HFFc6 (cell line): ENCODE measurements around the gene PRODH. TPM values are rescaled to one million over a fixed set of nuclear protein-coding genes. Genes with fewer than 3 reads are reported as not detected.
"Not testable (repeated sequence)": the region's sequence is repeated elsewhere in the genome, so short reads cannot be mapped to it uniquely, and the experiment has no call there.

Experiments used
- DNase-seq: peaks from one replicate; pipeline ENCODE4 v3.0.0-alpha.2; 2018
- H3K27ac Mint-ChIP-seq: 2 replicates; pipeline ENCODE4 v1.8.0; 2020; ENCODE audit warnings: mild to moderate bottlenecking, mixed read lengths
- H3K27me3 Mint-ChIP-seq: 2 replicates; pipeline ENCODE4 v1.8.0; 2021; ENCODE audit warnings: mild to moderate bottlenecking, moderate library complexity, mixed read lengths; ENCODE audit not compliant: insufficient read depth
- H3K36me3 Mint-ChIP-seq: 2 replicates; pipeline ENCODE4 v1.8.0; 2021; ENCODE audit warnings: low read depth, mixed read lengths
- H3K4me1 Mint-ChIP-seq: 2 replicates; pipeline ENCODE4 v1.8.0; 2020; ENCODE audit warnings: low read depth, mixed read lengths
- H3K4me3 Mint-ChIP-seq: 2 replicates; pipeline ENCODE4 v1.8.0; 2020; ENCODE audit warnings: mild to moderate bottlenecking, moderate library complexity, mixed read lengths
- H3K9me3 Mint-ChIP-seq: 2 replicates; pipeline ENCODE4 v1.8.0; 2020; ENCODE audit warnings: mild to moderate bottlenecking, mixed read lengths
- total RNA-seq, 6 experiments: library from RNA; stranded (reverse); fragmentation: NEBNext Ultra II Directional; extraction: Animal tissue kit (Norgen Biotek cat#: 25700); gene quantifications; 2 replicates in 1 of 6; 3 replicates in 5 of 6; pipeline ENCODE4 v1.2.3, GENCODE V29; 2021
- TF ChIP-seq, protein P1 (sequence below): fragments of 200-600 bp; sonication (generic); IDR thresholded peaks from 2 replicates; pipeline ENCODE4 v1.5.0; 2021; ENCODE audit warnings: antibody characterized with exemption, mild to moderate bottlenecking

Gene PRODH
- total RNA-seq, 6 experiments from 2014 or later = not detected

DNA sequence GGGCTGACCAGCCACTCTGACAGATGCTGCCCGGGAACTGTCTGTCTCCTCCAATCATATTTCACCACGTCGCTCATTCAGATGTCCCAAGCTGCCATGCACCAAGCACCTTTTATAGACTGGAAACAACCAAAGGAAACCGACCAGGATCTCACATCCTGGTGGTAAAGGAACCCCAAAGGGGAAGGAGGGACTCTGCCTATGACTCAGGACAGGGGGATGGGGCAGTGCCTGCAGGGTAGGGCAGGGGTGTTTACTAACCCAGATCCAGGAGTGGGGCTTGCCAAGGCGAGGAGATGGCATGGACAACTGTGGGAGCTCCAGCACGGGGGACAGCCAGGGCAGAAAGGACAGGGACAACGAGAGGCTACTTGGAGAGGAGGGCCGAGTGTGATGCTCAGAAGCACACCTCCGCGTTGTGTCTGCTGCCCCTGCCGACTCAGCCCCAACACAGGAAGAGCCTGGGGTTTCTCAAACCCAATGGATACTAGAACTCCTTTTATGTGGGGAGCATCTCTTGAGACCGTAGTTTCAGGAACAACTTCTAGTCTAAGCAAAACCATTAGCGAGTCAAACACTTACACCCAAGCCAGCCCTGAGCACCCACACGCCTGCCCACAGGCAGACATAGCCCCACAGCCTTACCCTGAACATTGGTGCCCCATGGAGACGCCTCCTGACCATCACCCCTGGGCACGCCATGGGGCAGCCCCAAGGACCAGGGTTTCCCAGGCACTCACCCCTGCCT lies 4.0 kb downstream of the PRODH start:
- Mint-ChIP-seq H3K27me3 (no peaks in the 10 kb centered on the region), H3K9me3 (no peaks in the 10 kb centered on the region), H3K4me1 (no peaks in the 10 kb centered on the region), H3K27ac (no peak overlapping the region), H3K36me3 (no peaks in the 10 kb centered on the region), H3K4me3 (no peak overlapping the region)
- no peak for DNase-seq
- TF ChIP-seq, protein P1, sequence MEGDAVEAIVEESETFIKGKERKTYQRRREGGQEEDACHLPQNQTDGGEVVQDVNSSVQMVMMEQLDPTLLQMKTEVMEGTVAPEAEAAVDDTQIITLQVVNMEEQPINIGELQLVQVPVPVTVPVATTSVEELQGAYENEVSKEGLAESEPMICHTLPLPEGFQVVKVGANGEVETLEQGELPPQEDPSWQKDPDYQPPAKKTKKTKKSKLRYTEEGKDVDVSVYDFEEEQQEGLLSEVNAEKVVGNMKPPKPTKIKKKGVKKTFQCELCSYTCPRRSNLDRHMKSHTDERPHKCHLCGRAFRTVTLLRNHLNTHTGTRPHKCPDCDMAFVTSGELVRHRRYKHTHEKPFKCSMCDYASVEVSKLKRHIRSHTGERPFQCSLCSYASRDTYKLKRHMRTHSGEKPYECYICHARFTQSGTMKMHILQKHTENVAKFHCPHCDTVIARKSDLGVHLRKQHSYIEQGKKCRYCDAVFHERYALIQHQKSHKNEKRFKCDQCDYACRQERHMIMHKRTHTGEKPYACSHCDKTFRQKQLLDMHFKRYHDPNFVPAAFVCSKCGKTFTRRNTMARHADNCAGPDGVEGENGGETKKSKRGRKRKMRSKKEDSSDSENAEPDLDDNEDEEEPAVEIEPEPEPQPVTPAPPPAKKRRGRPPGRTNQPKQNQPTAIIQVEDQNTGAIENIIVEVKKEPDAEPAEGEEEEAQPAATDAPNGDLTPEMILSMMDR = no peak

DNA sequence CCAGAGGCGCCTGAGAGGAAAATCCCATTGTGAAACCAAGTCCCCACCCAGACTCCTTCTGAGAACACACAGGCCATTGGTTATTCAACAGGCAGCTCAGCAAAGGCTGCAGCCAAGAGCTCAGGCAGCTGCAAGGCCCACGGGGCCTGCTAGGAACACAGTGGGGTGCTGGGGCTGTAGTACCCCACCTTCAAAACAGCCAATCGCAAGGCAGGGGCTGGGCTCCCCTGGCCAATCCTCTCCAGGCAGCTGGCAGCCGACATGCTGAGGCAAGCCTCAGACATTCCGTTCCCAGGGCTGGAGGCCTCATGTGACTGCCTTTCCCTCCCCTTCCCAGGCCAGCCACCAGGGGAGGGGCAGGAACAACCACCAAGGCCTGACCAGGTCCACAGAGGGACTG lies 6.6 kb downstream of the PRODH start:
- Mint-ChIP-seq H3K4me1 (no peaks in the 10 kb centered on the region), H3K9me3 (no peaks in the 10 kb centered on the region), H3K27ac (no peak overlapping the region), H3K36me3 (no peaks in the 10 kb centered on the region), H3K4me3 (no peak overlapping the region), H3K27me3 (no peaks in the 10 kb centered on the region)
- DNase-seq = no peak
- TF ChIP-seq, protein P1 = no peak

DNA sequence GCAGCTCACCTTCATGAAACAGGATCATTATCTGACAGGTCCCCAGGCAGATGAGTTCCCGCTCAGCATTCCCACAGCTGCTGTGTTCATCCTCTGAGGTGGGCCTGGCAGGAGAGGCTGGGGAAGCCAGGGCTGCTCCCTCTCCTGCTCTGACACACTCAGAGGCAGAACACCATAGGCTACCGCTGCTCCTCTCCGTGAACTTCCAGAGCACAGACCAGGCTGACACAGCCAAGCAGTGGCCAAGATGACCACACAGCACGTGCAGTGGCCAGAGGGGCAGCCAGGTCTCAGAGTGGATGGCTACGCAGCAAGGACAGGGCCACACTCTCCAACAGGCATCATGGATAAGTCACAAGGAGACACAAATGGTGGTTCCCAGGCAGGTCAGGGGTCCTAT lies 8.5 kb downstream of the PRODH start:
- H3K4me3 Mint-ChIP-seq = no peak overlapping the region
- no peak for DNase-seq
- H3K27me3 Mint-ChIP-seq = no peaks in the 10 kb centered on the region
- no peak overlapping the region for H3K27ac Mint-ChIP-seq
- no peaks in the 10 kb centered on the region for H3K9me3 Mint-ChIP-seq
- H3K4me1 Mint-ChIP-seq = no peaks in the 10 kb centered on the region
- TF ChIP-seq, protein P1 = no peak
- no peaks in the 10 kb centered on the region for H3K36me3 Mint-ChIP-seq

DNA sequence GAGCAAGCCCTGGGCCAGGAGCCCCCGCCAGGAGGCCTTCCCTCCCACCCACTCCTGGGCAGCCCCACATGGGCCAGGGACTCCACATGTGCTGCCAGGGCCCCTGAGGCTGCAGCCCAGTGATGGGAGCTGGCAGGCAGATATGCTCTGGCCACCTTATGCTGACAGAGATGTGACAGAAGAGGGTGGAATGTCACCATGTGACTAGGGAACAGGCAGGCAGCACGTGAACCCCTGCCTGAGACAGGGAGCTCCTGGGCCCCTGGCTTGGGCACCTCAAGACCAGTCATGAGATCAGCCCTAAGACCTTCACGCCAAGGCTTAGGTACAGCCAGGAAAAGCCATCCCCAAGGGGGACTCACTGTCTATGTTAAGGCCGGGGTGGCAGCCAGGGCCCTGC lies 9.1 kb downstream of the PRODH start:
- H3K4me3 Mint-ChIP-seq = no peak overlapping the region
- H3K27ac Mint-ChIP-seq = no peak overlapping the region
- TF ChIP-seq, protein P1 = no peak
- no peaks in the 10 kb centered on the region for H3K4me1 Mint-ChIP-seq
- H3K27me3 Mint-ChIP-seq = no peaks in the 10 kb centered on the region
- no peak for DNase-seq
- no peaks in the 10 kb centered on the region for H3K36me3 Mint-ChIP-seq
- no peaks in the 10 kb centered on the region for H3K9me3 Mint-ChIP-seq

DNA sequence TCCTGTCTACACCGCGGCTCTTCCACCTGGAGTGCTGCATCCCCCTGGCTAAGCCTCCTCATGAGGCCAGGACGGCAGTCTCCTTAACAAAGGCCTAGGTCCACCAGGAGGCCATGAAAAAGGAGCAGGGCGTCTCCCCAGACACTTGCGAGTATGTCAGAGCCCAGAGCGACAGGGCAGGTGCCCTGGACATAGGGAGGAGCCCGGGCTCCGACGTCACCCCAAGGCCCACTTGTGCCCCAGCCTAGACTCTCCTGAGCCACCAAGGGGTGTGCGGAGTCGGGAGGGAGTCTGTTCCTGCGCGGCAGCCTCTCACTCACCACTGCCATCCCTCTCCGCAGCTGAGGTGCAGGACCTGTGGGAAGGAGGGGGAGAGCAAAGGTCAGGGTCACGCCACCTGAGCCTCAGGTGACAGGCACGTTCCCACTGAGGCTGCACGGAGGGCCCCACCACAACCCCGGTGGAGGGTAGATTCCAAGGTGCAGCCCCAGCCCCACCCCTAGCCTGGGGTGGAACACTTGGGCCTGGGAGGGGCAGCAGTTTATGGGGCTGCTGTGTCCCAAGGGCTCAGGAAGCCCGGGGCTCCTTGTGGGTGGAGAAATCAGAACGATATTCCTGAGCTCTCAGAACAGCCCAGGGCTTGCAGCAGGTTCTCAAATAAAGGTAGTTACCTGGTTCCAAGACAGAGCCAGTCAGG lies 10.6 kb downstream of the PRODH start:
- DNase-seq = no peak
- Mint-ChIP-seq H3K4me3 (no peak overlapping the region), H3K4me1 (no peaks in the 10 kb centered on the region), H3K27ac (no peak overlapping the region), H3K9me3 (no peaks in the 10 kb centered on the region), H3K36me3 (no peaks in the 10 kb centered on the region), H3K27me3 (no peaks in the 10 kb centered on the region)
- TF ChIP-seq, protein P1 = no peak

DNA sequence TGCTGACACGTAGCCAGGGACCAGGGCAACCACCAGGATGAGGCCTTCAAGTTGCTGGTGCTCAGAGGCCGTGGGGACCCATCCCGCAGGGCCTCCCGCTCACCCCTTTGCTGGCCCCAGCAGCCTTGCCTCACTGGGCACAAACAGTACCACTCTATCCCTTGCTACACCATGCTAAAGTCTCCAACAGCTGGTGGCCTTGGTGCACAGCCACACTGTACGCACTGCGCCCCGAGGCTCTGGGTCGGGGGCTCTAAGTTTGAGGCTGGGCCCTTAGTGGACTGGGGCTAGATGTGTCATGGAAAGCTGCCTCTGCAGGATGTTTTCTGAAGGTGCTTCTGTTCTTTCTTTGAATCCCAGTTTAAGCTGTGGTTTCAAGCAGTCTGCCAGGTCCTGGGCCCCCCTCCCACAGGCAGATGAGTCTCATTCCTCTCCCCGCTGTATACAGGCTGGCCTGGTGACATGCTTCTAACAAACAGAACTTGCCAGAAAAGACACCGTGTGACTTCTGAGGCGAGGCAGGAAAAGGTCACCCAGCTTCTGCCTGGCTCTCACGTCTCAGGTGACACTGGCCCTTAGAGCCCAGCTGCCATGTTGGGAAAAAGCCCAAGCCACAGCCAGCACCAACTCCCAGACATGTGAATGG lies 15.7 kb downstream of the PRODH start:
- not testable (repeated sequence) for H3K27ac Mint-ChIP-seq

DNA sequence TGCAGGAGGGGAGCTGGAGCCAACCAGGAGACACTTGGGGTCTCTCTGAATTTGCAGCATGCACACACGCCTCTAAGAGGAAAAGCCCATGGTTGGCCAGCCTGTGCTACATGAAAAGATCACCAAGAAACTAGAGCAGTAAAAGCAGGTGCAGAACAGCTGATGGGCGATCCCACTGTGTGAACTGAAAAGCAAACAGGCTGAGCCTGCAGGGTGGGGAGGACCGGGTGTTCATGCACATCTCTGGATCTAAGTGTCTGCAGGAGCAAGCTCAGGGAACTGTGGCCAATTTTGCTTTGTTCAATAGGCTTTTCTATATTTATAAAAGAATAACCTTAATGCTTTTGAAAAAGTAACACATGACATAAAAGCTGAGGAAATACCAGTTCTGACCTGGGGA lies 18.3 kb downstream of the PRODH start:
- not testable (repeated sequence) for H3K27ac Mint-ChIP-seq, H3K4me3 Mint-ChIP-seq, H3K9me3 Mint-ChIP-seq, H3K27me3 Mint-ChIP-seq, DNase-seq, H3K4me1 Mint-ChIP-seq, H3K36me3 Mint-ChIP-seq

More for the DNA sequence above, 15.7 kb downstream of the PRODH start:
- not testable (repeated sequence) for H3K27me3 Mint-ChIP-seq, H3K4me3 Mint-ChIP-seq, DNase-seq, H3K4me1 Mint-ChIP-seq, H3K36me3 Mint-ChIP-seq, H3K9me3 Mint-ChIP-seq

DNA sequence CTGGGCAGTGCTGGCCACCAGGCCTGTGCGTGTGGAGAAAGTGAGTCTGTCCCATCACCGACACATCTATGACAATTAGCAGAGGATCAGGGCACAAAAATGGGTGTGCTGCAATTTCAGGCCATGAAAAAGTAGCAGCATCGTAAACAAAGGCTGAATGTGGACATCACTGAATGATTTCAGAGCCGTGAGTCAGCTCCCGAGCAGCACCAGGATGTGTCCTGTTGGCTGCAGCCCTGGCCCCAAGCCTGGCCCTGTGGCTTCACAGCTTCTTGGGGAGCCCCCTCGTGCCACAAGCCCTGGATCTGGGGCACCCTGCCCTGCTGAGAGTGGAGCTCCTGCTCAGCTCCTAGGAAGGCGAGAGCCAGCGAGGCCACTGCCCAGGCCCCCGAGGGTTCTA lies 20.5 kb downstream of the PRODH start:
- not testable (repeated sequence) for H3K27ac Mint-ChIP-seq, H3K4me1 Mint-ChIP-seq, H3K36me3 Mint-ChIP-seq, H3K4me3 Mint-ChIP-seq, DNase-seq, H3K9me3 Mint-ChIP-seq, H3K27me3 Mint-ChIP-seq

DNA sequence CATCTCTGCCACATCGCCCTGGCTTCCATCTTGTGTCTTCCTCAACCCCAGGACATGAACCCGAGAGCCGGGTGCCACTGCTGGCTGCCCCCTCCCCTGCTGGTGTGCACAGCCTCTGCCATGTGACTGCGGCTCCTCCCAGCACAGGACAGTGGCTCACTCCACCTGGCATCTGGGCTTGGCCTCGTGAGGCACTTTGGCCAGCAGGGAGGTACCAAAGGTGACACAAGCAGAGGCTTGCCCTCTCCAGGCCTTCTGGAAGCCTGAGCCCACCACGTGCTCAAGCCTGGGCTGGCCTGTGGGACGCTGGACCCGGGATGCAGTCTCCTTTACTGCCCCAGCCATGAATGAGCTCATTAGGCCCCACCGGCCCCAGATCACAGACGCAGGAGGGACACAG lies 21.5 kb downstream of the PRODH start:
- H3K27ac Mint-ChIP-seq, DNase-seq, H3K36me3 Mint-ChIP-seq, H3K4me1 Mint-ChIP-seq, H3K9me3 Mint-ChIP-seq, H3K27me3 Mint-ChIP-seq, H3K4me3 Mint-ChIP-seq: not testable (repeated sequence)
